ENCODE results near the gene CRISPLD2.

Gene CRISPLD2

DNA sequence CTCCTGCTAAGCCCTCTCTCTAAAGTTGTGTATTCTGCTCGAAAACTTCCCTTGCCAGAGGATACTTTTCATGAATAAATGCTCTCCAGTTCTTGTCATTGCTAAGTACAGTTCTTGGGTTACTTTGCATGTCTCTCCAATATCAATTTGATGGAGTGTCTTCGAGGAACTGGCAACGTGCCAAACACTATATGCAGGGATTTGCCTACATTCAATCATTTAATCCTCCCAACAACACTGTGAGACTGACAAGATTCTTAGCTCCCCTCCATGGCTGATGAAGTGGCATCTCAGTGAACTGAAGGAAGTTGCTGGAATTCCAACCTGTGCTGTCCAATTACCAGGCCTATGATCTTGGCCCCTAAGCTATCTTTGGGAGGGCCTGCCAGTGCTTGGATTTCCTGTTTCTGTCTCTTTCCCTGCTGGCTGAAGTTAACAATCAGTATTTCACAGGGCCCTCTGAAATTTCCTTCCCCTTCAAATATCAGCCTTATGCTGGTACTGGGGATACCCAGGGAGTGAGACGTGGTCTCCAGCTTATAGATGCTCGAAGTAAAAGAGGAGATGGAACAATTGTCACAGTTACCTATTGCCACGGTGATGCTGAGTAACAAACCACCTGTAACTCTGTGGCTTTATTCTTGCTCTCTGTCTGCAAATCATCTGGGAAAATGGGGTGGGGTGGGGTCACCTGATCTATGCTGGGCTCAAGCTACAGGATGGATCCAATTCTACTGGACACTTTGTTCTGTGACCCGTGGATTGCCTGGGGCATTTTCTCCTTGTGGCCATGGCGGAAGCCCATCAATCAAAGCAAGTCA is 19.4 kb upstream of the CRISPLD2 start:
- no peak for DNase-seq

DNA sequence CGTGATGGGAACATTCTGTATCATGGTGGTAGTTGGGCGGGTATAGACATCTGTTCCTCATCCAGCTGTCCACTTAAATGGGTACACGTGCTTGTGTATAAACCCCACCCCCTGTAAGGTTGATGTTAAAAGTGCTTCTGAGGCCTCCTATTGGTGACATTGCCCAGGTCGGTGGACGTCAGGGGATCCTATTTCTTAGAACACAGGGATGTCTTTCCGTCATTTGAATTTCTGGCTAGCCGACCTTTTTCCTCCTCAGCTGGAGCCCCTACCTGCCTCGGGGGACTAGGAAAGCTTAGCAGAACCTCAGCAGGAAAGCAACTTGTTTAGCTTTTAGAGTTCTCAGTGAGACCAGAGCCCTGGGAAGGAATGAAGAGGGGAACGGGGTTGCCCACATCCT is 16.6 kb upstream of the CRISPLD2 start:
- DNase-seq: no peak

DNA sequence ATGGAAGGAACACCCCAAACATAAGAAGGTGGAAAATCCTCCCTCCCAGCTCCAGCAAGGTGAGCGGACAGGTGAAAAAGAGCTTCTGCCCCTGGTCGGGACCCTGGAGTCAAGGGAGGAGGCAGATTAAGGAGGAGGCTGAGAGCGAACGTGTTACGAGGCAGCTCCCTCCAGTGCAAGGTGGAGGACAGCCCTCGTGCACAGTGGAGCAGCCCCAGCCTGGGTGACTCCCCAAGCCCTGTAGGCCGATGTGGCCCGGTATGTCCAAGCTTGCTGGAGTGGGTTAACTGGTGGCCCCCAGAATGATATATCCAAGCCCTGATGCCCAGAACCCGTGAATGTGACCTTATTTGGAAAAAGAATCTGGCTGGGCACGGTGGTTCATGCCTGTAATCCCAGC is 15.5 kb upstream of the CRISPLD2 start:
- DNase-seq: no peak

DNA sequence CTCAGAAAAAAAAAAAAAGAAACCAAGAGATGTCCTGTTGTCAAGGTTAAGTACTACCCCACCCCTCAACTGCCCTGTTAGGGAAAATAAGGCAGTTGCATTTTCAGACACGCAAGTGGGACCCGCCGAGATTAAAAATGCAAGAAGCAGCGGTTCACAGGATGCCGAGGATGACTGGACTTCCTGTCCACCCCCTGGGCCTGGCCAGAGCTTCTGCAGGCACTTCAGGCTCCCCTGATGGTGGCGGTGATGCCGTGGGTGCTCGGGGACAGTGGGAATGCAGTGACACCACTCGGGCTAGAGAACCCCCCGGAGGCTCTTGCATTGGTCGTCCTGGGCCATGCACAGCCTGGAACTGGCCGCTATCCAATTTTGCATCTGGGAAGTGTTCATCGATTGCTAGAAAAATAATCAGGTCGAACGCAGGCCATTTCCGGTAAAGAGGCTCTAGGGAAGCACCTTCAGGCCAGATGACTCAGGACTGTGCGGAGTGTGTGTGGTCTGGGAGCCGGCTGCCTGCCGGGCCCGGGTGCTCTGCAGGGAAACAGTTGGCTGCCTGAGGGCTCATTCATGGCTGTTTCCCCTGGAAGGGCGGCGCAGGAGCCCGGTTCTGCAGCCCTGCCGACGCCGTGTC is 13.4 kb upstream of the CRISPLD2 start:
- DNase-seq: no peak

DNA sequence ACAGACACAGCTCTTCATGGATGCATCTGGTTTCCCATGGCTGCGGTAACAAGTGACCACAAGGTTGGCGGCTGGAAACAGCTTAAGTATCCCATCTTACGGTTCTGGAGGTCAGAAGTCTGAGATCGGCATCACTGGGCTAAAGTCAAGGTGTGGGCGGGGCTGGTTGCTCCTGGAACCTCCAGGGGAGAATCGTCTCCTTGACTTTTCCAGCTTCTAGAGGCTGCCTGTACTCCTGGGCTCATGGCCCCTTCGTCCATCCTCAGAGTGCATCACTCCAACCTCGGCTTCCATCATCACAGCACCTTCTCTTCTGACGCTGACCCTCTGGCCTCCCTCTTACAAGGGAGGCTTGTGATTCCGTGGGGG is 12.9 kb upstream of the CRISPLD2 start:
- DNase-seq: no peak

DNA sequence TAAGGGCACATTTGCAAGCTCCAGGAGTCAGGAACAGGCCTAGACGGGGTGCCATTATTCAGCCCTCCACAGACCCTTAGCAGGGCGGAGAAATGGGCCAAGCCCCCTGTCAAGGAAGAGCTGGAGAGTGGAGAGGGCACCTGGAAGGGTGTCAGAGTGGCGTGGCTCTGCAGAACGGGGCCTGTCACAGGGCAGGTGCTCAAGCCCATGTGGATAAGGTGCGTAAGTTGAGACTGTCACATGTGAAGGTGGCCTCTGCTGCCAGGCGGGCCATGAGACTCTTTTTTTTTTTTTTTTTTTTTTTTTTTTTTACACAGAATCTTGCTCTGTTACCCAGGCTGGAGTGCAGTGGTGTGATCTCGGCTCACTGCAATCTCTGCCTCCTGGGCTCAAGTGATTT is 12.0 kb upstream of the CRISPLD2 start:
- DNase-seq: no peak

DNA sequence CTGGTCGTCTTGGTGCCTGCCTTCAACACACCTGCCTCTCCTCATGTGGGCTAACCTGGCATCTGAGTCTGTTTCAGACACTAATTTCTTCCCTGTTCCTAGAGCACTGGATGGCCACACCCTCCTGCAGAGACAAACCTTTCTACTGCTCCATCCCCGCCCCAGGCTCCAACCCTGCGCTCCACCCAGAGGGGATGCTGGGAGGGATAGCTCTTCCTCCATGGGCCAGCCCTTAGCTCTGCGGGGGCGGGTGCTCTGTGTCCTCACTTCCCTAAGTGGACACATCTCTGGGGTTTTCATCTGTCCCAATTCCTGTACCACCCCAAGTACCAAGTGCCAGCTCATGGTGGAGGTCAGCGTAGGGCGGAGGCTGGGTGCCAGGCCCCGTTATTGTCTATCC is 11.0 kb upstream of the CRISPLD2 start:
- DNase-seq: no peak

DNA sequence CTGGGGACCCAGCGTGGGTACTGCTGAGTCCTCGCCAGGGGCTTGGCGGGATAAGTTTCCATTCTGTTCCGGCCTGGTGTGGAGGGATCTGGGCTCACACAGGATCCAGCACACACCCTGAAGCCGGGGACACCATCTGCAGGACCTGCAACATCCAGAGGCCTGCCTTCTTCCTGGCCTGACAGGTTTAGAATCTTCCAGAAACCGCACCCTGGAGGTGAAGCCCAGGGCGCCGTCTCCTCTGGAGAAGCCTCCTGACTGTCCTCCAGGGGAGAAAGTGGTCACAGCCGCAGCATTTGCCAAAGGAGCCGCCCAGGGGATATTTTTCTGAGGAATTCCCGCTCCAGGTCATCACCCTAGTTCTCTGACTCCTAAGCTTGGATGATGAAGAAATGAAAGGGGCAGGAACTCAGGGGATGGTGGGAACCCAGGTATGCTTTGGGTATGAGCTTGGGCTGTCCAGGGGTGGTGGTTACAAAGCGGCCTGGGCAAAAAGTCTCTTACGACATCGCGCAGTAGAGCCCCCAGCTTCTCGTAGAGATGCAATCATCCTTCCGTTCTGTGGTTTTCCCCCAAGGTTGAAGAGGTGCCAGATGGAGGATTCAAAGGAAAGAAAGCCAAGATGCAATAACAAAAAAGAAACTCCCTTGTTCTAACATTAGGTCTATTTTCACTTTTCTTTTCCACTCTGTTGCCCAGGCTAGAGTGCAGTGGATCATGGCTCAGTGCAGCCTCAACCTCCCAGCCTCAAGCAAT is 9.1 kb upstream of the CRISPLD2 start:
- no peak for DNase-seq

DNA sequence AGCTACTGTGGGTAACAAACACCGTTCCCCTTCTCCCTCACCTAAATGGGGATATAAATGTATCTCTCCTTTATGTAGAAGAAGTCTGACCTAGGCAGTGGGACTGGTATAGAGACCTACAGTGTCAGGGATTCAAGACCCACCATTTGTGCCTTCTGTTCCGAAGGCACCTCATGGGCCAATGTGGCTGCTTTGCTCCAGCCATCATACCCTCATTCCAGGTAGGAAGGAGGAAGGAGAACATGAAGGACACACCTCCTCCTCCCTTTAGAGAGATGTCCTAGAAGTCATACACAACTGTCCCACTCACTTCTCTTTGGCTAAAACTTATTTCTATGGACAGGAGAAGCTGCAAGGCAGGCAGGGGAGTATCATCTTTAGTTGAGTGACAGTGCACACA is 8.3 kb upstream of the CRISPLD2 start:
- no peak for DNase-seq

DNA sequence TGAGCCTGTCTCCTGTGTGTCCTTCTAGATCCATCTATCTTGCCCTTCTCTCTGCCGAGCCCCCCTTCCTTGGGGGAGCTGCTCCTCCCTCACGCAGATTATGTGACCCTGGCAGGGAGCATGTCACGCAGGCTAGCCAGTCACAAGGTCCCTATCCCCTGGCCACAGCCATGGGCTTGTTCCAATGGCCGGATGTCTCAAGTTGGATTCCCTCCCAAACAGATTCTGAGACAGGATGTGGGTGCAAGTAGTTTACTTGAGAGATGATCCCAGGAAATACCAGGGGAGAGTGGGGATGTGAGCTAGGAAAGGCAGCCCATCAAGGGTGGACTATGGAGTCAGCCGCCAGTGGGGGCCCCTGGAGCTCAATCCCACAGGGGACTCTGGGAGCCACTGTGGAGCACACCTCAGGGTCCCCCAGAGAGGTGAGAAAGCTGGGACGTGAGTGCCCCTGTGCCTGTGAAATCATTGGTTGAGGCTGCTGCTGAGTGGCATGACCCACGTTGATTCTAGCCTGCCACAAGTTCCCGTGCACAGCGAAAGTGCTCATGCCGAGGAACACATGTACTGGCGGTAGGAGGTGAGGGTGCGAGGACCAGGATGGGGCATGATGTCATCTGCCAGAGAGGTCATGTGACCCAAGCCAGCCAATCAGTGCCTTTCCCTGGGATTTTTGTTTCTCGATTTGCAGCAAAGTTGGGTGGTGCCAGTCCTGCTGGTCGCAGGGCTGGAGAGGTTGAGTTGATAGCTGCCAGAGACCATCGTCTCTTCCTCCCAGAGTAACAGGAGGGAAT is 6.4 kb upstream of the CRISPLD2 start:
- DNase-seq: no peak

DNA sequence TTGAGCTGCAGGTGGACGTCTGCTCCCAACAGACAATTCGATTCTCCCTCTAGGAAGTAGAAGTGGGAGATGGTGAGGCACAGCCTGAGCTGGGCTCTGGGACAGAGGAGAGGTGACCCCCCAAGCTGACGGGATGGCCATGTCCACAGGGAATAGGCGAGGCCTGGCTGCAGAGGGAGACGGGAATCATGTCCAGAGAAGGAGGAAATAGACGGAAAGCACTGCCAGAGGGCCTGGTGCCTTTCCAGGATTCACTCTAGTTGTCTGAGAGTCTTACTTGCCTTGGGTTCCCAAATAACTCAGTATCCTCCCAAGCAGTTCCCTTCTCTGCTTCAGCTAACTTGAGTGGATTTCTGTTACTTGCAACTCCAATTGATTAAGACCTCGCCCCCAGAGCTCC is 4.3 kb upstream of the CRISPLD2 start:
- no peak for DNase-seq

DNA sequence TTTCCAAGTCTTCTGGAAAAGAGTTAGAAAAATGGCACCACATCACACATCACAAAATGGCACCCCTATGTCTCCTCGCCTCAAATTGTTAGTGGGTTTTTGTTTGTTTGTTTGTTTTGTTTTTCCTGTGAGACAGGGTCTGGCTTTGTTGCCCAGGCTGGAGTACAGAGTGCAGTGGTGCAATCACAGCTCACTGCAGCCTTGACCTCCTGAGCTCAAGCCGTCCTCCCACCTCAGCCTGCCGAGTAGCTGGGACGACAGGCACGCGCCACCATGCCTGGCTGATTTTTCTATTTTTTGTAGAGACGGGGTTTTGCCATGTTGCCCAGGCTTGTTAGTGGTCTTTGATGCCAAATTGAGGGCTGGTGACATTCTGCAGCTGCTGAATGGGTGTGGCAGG is 3.8 kb upstream of the CRISPLD2 start:
- DNase-seq: no peak

DNA sequence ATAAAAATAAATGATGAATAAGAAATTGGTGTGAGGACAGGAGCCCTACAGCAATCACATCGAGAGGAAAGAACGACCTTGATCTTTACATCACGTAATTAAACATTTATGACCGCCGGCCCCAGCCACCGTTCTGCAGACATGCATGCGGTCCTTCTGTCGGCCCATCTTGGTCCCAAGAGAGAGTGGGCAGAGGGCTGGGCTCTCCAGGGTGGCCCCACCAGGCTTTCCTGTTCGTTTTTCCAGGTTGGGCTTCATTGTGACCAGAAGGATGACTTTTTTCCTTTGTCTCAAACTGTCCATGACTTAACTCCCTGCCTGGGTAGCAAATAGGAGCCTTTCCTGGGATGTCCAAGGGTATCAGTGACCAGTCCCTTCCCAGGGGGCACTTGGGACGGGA is 3.3 kb upstream of the CRISPLD2 start:
- no peak for DNase-seq

DNA sequence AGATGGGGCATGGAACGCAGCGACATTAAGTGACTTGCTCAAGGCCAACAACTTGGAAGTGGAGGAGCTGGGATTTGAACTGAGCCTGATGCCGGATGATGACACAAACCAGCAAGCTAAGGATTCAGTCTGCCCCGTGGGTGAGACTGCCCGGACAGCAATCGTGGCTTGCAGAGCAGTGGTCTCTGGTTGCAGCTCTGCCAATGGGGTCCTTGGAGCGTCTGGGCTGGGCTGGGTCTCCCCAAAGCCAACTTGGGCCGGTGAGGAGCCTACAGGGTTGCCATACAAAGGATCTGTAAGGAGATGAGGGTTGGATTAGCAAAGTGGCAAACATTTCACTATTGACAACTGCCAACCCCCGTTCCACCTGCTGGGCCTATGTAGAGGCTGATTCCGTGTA is 2.6 kb upstream of the CRISPLD2 start:
- no peak for DNase-seq

DNA sequence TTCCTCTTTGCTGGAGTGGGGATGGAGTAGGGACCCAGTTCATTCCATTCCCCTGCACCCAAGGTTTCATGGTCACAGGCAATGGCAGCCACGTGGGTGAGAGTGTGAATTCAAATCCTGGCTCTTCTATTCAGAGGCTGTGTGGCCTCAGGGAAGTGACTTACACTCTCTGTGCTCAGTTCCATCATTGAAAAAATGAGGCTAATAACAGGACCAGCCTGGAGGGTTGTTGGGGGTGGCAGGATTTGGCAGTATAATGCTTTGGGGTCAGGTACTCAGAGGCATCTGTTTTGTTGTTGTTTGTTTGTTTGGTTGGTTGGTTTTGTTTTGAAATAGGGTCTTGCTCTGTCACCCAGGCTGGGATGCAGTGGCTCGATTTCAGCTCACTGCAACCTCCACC is 2.2 kb upstream of the CRISPLD2 start:
- no peak for DNase-seq

DNA sequence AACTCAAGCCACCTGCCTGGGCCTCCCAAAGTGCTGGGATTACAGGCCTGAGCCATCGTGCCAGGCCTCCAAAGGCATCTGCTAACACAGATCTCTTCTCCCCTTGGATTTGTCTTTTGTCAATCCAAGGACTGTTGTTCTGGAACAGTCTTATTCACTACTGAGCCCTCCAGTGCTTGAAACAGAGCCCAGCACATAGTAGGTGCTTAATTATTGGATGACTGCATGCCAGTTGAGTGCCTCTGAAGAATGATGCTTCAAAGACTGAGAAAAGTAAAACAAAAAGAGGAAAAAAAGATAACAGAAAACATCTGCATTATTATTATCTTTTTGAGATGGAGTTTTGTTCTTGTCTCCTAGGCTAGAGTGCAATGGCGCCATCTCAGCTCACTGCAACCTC is 1.7 kb upstream of the CRISPLD2 start:
- DNase-seq: no peak

DNA sequence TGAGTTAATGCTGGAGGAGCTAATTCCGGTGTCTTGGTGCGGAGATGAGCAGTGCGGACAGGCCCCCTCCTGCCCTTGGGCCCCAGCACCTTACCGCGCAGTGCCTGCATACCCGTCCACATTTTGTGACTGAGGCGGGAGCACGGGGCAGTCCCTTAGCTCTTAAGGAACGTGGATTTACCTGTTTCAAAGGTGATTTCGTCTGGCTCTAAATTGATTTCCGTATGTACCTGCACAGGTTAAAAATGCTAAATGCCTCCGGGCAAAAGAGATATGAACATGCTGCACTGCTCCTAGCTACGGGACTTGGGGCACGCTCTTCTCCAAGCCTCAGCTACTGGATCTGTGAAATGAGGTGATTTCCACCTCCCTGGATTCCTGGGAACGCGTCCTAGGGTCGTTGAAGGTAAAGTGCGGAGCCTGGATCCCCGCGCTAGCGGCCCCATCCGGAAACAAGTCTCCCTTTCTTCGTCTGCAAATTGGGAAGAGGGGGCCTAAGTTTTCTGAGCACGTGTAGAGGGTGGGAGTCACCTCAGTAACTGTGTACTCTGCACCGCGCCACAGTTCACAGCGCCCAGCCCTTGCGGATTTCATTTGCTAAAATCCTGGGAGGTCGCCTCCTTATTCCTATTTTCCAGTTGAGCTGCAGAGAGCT is 669 bp upstream of the CRISPLD2 start:
- DNase-seq: no peak

DNA sequence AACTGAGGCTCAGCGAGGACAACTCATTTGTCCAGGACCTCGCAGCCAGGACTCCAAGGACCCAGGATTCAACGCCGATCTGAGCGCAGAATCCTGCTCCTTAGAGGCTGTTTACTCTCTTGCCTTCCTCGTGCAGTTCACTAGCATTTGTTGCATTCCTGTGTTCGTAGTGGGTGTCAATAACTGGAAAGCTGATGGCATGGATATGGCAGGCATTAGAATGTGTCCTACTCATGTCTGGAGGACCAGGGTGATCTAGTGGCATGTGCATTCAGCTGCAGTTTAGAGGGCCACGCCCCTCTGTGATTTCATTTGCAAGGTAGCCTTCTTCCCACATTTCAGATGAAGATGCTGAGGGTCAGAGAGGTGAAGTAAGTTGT is 510 bp downstream of the CRISPLD2 start:
- no peak for DNase-seq

DNA sequence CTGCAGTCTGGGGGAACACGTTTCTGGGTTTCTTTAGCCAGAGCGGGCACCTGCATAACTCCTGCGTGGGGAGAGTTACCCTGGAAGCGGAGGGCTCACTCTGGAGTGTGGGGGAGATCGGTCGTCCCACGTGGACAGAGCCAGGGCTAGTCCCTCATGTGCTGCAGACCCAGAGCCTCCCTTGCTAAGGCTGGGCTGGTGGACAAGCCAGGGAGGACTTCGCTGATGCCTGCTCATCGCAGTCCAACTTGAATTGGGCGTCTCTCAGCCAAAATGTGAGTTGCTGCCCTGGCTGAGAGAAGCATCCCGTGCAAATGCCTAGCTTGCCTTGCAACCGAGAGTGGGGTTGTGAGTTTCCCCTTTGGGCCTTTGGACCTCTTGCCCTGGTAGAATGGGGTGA is 986 bp downstream of the CRISPLD2 start:
- DNase-seq: no peak

DNA sequence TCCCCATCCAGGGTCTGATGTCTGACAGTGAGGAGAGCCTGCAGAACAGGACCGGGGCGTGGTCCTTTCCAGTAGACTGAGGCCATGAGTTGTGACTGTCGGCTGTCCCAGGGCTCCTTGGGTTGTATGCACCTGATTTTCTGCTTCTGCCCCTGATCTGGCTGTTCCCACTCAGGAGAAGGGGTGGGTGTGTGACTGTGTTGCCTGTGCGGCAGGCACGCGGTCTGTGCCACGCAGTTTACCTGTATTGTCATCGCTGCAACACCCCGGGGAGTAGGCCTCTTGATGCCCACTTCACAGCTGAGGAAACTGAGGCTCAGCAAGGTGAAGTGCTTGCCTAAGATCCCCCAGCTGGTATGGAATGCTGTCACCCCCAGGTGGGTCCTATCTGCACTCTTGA is 1.4 kb downstream of the CRISPLD2 start:
- DNase-seq: no peak

DNA sequence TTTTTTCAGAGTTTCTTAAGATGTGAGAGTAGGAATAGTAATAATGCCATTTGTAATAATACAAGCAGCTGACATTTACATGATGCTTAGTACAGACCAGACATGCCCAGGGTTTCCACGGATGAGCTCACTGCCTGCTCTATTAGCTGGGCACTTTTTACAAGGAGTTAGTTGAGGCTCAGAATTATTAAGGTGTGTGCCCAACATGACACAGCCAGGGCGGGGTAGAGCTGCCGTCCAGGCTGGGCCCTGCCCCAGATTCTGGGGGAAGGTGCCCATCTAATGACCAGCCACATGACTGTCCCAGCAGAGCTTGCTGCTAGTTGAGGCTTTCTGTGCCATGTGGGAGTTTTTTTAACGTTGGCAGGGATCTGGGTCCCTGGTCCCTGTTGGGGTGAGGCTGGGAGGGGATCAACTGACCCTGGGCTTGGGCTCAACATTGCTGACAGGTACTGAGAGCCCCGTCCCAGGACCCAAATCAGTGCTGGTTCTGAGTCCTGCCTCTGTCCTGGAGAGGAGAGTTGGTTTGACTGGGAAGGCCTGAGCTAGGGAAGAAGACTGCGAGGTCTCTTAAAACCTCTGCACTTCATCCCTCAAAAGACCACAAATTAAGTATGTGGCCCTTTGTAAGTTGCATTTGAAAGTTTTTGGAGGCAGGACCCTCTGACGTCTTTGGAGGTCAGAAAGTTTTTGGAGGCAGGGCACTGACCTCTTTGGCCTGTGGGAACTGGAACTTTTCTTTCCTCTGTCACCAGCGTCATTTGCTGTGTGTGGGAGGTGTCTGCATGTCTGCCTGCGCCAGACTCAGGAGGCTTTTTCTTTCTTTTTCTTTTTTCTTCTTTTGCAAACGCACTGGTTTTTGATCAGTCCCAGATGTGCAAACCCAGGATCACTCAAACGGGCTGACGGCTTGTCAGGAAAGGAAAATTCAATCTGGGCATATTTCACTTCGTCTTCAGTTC is 2.2 kb downstream of the CRISPLD2 start:
- DNase-seq: no peak

DNA sequence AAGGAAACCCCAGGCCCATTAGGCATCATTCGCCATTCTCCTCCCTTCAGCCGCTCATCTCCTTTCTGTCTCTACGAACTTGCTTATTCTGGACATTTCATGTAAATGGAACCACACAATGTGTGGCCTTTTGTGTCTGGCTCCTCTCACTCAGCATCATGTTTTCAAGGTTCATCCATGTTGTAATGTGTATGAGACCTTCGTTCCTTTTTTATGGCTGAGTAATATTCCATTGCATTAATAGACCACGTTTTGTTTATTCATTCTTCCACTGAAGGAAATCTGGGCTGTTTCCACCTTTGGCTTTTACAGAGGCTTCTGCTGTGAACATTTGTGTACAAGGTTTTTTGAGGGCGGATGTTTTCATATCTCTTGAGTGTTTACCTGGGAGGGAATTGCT is 3.2 kb downstream of the CRISPLD2 start:
- DNase-seq: no peak
